Measurements from ENCODE around the gene ITIH5.

DNA sequence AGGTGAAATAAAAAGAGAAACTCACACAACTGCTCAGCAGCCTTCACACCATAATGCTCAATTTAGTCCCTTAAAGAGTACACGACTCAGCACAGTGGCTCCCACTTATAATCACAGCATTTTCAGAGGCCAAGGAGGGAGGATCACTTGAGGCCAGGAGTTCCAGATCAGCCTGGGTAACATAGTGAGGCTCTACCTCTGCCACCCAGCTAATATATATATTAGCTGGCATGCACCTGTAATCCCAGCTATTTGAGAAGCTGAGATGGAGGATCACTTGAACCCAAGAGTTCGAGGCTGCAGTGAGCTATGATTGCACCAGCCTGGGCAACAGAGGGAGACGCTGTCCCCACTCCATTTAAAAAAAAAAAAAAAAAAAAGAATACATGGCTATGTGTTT, 38.6 kb upstream of the ITIH5 start:
- TF ChIP-seq NRF1 (conservative IDR thresholded peaks at IDR 0.05 in 1 of 2, IDR thresholded peaks at IDR 0.05 in 1 of 2) (no peak), EZH2 (IDR thresholded peaks at IDR 0.05; ENCODE audit: borderline replicate concordance, low read depth, low read length) (no peak), ZNF318 (IDR thresholded peaks at IDR 0.05; ENCODE audit: borderline replicate concordance in 1 of 2, low read depth in 1 of 2) (no peak), MAFF (IDR thresholded peaks at IDR 0.05; ENCODE audit: low read length) (no peak)
- TF ChIP-seq, protein P1, sequence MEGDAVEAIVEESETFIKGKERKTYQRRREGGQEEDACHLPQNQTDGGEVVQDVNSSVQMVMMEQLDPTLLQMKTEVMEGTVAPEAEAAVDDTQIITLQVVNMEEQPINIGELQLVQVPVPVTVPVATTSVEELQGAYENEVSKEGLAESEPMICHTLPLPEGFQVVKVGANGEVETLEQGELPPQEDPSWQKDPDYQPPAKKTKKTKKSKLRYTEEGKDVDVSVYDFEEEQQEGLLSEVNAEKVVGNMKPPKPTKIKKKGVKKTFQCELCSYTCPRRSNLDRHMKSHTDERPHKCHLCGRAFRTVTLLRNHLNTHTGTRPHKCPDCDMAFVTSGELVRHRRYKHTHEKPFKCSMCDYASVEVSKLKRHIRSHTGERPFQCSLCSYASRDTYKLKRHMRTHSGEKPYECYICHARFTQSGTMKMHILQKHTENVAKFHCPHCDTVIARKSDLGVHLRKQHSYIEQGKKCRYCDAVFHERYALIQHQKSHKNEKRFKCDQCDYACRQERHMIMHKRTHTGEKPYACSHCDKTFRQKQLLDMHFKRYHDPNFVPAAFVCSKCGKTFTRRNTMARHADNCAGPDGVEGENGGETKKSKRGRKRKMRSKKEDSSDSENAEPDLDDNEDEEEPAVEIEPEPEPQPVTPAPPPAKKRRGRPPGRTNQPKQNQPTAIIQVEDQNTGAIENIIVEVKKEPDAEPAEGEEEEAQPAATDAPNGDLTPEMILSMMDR (IDR thresholded peaks at IDR 0.05 in 2 of 3, conservative IDR thresholded peaks at IDR 0.05 in 1 of 3; ENCODE audit: insufficient read depth in 2 of 3, low read depth in 1 of 3, low read length in 3 of 3), result no peak
